ENCODE results near the gene GRIN3A. TPM values are rescaled to one million over a fixed set of nuclear protein-coding genes. Genes with fewer than 3 reads are reported as not detected.

The GRIN3A gene
- total RNA-seq, 4 donors from 2014 or later = 0.21 TPM; not detected in 3

DNA sequence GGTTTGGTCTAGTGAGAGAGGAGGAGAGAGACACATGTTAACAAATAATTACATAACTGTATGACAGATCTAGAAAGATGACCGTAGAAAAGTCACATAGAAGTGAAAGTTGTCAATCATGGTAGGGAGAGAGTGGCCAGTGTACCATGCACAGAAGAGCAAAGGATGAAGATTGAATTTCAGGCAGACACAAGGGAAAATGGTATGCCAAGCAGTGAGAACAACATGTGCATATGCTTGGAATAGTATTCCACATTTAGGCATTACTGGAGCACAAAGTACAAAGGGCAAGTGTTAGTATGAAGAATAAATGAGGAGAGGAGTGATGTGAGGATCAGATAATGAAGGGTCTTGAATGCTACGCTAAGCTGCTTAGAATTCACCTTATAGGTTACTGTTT lies 20.3 kb downstream of the GRIN3A start:
- no peak for DNase-seq (ENCODE audit: low spot score in 2 of 2)
- TF ChIP-seq, protein P1, sequence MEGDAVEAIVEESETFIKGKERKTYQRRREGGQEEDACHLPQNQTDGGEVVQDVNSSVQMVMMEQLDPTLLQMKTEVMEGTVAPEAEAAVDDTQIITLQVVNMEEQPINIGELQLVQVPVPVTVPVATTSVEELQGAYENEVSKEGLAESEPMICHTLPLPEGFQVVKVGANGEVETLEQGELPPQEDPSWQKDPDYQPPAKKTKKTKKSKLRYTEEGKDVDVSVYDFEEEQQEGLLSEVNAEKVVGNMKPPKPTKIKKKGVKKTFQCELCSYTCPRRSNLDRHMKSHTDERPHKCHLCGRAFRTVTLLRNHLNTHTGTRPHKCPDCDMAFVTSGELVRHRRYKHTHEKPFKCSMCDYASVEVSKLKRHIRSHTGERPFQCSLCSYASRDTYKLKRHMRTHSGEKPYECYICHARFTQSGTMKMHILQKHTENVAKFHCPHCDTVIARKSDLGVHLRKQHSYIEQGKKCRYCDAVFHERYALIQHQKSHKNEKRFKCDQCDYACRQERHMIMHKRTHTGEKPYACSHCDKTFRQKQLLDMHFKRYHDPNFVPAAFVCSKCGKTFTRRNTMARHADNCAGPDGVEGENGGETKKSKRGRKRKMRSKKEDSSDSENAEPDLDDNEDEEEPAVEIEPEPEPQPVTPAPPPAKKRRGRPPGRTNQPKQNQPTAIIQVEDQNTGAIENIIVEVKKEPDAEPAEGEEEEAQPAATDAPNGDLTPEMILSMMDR (IDR thresholded peaks at IDR 0.05) = no peak
- TF ChIP-seq POLR2A (IDR thresholded peaks at IDR 0.05) (no peak), EP300 (IDR thresholded peaks at IDR 0.05) (no peak), POLR2AphosphoS5 (IDR thresholded peaks at IDR 0.05) (no peak)
- WGBS = 70% methylated on average over 2 of the region's 2 CpGs
- H3K27ac ChIP-seq = no peak overlapping the region
- H3K9me3 ChIP-seq = no peaks in the 10 kb centered on the region
- no peaks in the 10 kb centered on the region for H3K36me3 ChIP-seq
- H3K4me1 ChIP-seq = no peaks in the 10 kb centered on the region
- H3K4me3 ChIP-seq = no peak overlapping the region
- no peaks in the 10 kb centered on the region for H3K27me3 ChIP-seq

GRCh38 chr9:101716629-101717028 lies 21.8 kb downstream of the GRIN3A start:
- no peaks in the 10 kb centered on the region for H3K27me3 ChIP-seq
- no peak for TF ChIP-seq POLR2A (IDR thresholded peaks at IDR 0.05)
- TF ChIP-seq POLR2AphosphoS5 (IDR thresholded peaks at IDR 0.05) = no peak
- TF ChIP-seq EP300 (IDR thresholded peaks at IDR 0.05) = no peak
- TF ChIP-seq, protein P1 (IDR thresholded peaks at IDR 0.05) = no peak
- no peak overlapping the region for H3K4me3 ChIP-seq
- no peaks in the 10 kb centered on the region for H3K36me3 ChIP-seq
- H3K27ac ChIP-seq = no peak overlapping the region
- no peaks in the 10 kb centered on the region for H3K4me1 ChIP-seq
- no peaks in the 10 kb centered on the region for H3K9me3 ChIP-seq
- no peak for DNase-seq (ENCODE audit: low spot score in 2 of 2)
- WGBS = 34% methylated on average over 2 of the region's 2 CpGs

DNA sequence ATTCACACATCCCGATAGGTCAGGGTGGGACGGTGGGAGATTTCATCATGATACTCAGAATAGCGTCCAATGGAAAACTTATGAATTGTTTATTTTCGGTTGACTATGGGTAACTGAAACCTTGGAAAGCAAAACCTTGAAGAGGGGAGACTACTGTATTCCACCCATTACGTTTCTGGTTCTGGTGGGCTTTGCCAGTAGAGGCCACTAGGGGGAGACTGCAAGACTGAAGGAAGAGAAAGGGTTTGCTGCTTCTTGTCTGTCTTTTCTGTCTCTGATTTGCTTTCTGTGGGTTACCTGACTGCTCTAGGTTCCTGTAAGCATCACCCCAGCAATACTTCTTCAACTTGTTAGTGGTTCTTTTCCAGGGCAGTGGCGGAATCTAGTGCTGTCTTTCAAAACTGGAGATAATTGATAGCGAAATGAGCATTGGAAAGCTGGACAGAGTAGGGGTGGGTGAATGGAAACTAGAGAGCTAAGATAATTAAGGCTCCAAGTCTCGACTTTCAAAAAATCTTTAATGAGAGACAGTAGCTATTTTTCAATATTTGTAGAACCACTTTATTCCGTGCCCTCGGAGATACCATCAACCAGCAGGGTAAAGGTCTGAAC lies 27.0 kb downstream of the GRIN3A start:
- Histone ChIP-seq H3K36me3 (no peaks in the 10 kb centered on the region), H3K4me1 (no peaks in the 10 kb centered on the region), H3K9me3 (no peaks in the 10 kb centered on the region), H3K4me3 (no peak overlapping the region), H3K27me3 (no peaks in the 10 kb centered on the region), H3K27ac (no peak overlapping the region)
- TF ChIP-seq EP300 (IDR thresholded peaks at IDR 0.05) = no peak
- TF ChIP-seq, protein P1 (IDR thresholded peaks at IDR 0.05) = peak in 1 of 2 donors; percentile 20
- 83% methylated on average over 10 of the region's 10 CpGs for whole genome bisulfite sequencing
- no peak for DNase-seq (ENCODE audit: low spot score in 2 of 2)

GRCh38 chr9:101708855-101709254 lies 29.6 kb downstream of the GRIN3A start:
- Histone ChIP-seq H3K27me3 (no peaks in the 10 kb centered on the region), H3K4me1 (peaks cover 5% of the 10 kb centered on the region), H3K9me3 (no peaks in the 10 kb centered on the region), H3K4me3 (no peak overlapping the region), H3K27ac (no peak overlapping the region), H3K36me3 (no peaks in the 10 kb centered on the region)
- WGBS = 88% methylated on average over 2 of the region's 2 CpGs
- TF ChIP-seq, protein P1 (IDR thresholded peaks at IDR 0.05) = no peak
- TF ChIP-seq POLR2AphosphoS5 (IDR thresholded peaks at IDR 0.05) = no peak
- no peak for DNase-seq (ENCODE audit: low spot score in 2 of 2)

DNA sequence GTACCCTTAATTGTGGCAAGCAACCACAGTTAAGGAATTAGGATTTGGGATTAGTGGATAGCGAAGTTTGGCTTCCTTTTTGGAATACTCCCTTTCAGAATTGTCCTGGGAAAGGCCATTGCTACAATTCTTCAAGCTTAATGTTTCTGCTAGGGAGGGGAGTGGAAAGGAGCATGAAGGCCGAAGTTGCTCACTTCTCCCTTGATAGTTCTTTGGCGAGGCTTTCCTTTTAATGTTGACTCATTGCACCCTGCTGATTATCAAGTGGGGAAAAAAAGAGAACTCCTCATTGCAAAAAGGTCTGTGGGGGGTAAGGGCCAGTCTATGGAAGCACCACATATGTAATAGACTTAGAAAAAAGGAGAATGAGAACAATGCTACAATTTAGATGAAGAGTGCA lies 30.7 kb downstream of the GRIN3A start:
- TF ChIP-seq POLR2A (IDR thresholded peaks at IDR 0.05) (no peak), EP300 (IDR thresholded peaks at IDR 0.05) (no peak), POLR2AphosphoS5 (IDR thresholded peaks at IDR 0.05) (no peak)
- TF ChIP-seq, protein P1 (IDR thresholded peaks at IDR 0.05) = no peak
- WGBS = 61% methylated on average over 3 of the region's 3 CpGs
- no peaks in the 10 kb centered on the region for H3K36me3 ChIP-seq

More for the DNA sequence above, 30.7 kb downstream of the GRIN3A start:
- Histone ChIP-seq H3K9me3 (no peaks in the 10 kb centered on the region), H3K4me1 (peaks cover 5% of the 10 kb centered on the region), H3K4me3 (no peak overlapping the region), H3K27ac (no peak overlapping the region), H3K27me3 (no peaks in the 10 kb centered on the region)
- no peak for DNase-seq (ENCODE audit: low spot score in 2 of 2)
